HG02759 (cell line): ENCODE results near the gene CELF4.

ENCODE experiments used
- ATAC-seq: cut with Tn5 transposase; IDR thresholded peaks from one replicate; pipeline ENCODE4 v1.9.1; 2021; ENCODE audit warnings: mild to moderate bottlenecking, moderate library complexity; ENCODE audit not compliant: unreplicated experiment

The CELF4 gene

GRCh38 chr18:37422596-37422995 lies 143.0 kb downstream of the CELF4 start:
- no peak for ATAC-seq

GRCh38 chr18:37422116-37422515 lies 143.5 kb downstream of the CELF4 start:
- ATAC-seq, result no peak

DNA sequence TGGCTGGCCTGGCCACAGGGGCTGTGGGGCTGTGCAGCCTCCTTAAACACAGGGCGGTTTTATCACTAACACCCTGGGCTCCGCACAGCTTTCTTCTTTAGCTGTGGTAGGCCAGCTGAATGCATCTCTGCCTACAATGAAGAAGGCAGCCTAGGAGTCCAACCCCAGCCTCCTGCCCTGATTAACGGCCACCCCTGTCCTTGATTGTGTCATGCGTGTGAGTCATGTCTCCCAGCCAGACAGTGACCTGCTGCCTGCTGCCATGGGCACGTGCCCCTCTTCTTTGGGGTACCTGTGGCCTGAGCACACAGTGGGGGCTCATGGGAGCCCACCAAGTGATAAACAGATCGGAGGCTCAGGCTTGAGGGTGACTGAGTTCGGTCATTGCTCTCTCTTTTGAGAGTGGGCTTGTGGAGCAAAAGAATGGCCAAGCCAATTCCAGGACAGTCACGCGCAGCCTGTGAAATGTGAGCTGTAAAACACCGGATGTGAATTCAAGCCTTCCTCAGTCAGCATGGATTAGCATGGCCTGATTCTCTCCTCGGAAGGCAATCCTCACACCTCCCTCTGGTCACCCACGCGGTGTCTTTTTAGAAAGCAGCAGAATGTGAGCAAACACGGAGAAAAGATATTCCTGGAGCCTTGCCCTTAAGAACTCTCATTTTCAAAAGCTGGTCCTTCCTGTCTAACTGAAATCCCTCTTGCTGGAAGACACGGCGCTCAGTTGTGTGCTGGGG lies 144.1 kb downstream of the CELF4 start:
- no peak for ATAC-seq

- ATAC-seq, result no peak
Measured at GRCh38 chr18:37420315-37420880, 145.2 kb downstream of the CELF4 start.

DNA sequence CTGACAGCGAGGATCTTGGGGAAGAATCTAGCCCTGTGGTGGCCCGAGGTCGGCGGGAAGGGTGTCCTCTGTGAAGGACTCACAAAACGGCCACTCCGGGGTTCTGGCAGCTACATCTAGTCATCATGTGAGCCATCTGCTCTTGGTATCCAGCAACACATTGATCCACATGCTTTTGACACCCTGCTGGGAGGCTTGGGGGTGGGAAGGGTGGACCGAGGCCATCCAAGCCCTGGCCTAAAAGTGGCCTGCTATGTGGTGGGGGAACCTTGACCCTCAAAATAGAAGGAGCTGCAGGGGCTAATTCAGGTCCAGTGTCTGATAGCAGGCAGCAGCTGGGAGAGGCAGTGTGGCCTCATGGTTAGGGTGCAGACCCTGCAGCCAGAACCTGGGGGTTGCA lies 145.7 kb downstream of the CELF4 start:
- no peak for ATAC-seq

- no peak for ATAC-seq
Measured at GRCh38 chr18:37419315-37419714, 146.3 kb downstream of the CELF4 start.

DNA sequence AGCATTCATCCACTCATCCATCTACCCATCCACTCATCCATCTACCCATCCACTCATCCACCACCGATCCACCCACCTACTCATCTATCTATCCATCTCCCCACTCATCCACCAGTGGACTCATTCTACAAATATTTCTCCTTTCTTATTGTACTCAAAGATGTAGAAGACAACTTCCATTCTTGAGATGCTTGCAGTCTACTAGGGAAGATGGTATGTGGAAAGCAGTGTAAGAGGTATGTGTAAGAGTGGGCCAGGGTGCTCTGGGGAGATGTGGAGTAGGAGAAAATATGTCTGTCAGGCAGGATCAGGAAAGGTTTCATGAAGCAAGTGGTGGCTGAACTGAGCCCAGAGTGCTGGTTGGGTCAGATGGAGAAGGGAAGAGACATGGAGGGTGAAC lies 150.8 kb downstream of the CELF4 start:
- no peak for ATAC-seq

- ATAC-seq, result no peak
Measured at GRCh38 chr18:37412829-37413228, 152.8 kb downstream of the CELF4 start.

DNA sequence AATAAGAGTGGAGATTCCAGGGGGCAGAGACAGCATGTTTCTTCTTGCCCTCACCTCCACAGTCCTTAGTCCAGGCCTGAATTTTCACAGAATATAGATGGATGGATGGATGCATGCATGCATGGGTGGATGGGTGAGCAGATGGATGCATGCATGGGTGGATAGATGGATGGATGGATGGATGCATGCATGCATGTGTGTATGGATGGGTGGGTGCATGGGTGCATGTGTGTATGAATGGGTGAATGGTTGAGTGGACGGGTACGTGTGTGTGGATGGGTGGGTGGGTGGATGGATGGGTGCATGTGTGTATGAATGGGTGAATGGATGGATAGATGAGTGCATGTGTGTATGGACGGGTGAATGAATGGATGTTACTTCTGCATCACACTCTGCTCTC lies 153.3 kb downstream of the CELF4 start:
- no peak for ATAC-seq

GRCh38 chr18:37409878-37410277 lies 155.7 kb downstream of the CELF4 start:
- no peak for ATAC-seq

DNA sequence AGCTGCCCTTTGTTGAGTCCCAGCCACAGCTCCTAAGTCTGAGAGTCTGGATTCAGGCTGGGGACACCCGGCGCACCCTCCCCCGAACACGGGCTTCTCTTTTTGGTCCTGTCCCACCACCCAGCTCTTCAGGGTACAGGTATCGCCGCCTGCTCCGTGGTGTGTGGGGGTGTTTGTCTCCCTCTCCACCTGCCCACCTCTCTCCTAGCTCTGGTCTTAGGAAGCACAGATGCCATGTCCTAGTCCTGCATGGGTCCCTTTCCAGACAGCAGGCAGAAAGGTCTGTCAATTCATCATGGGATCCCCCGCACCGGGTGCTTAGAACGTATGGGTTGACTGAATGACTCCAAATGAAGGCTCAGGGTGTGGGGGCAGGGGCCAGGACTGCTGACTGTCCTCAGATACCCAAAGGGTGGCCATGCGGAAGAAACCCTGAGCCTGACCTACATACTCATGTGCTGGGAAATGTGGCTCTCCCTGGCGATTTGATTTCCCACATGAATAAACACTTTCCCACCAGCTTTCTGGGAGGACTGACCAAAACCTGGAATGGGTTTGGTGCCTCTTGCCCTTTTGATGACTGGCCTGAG lies 156.8 kb downstream of the CELF4 start:
- ATAC-seq, result no peak

DNA sequence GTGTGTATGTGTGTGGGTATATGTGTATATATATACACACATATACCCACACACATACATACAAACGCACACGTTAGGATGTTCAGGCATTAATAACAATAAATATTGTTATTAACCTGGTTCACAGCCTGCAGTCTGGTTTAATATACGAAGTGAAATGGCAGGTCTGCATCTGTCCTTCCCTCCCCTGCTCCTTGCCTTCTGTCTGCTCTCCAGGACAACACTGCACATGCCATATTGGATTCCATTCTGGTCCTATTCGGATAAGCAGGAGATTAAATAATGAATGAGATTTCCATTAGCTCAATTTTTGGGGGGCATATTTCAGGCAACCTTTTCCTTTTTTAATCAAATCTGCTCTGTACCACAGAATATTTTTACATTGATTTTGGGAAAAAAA lies 158.0 kb downstream of the CELF4 start:
- ATAC-seq, result no peak

DNA sequence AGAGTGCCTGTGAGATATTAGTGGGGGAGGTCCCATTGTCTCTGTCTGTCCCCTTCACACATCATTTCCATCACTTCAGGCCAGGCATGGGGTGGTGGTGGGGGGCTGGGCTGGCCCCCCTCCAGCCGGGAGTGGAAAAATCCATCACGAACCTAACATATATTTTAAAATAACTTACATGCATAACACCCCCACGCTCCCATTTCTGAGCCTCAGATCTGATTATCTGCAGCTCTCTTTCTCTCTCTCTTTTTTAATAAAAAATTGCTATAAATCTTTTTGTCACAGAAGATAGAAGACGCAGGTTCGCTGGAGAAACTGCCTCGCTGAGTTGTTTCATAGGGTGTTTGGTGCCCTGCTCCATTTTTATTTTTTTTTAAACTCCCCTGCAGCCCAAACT lies 159.8 kb downstream of the CELF4 start:
- ATAC-seq, result no peak

- ATAC-seq, result no peak
Measured at GRCh38 chr18:37405229-37405628, 160.4 kb downstream of the CELF4 start.

- no peak for ATAC-seq
Measured at GRCh38 chr18:37403788-37404187, 161.8 kb downstream of the CELF4 start.

GRCh38 chr18:37403100-37403781 lies 162.4 kb downstream of the CELF4 start:
- no peak for ATAC-seq

DNA sequence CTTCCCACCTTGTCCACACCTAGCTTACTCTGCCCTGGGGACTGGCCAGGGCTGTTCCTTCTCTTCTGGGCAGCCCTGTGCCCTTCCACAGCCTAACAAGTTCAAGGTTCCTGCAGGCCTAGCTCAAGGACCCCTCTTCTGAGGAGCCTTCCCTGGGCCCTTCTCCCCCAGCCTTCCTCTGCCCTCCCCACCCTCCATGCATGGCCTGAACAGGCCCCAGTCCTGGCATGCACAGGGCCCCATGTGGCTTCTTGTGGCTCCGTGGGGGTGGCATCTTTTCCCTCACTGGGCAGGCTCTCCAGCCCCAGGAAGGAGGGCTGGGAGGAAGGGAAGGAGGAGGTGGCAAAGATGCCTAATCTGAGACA lies 162.9 kb downstream of the CELF4 start:
- ATAC-seq, result no peak

GRCh38 chr18:37400802-37401201 lies 164.8 kb downstream of the CELF4 start:
- ATAC-seq, result no peak

DNA sequence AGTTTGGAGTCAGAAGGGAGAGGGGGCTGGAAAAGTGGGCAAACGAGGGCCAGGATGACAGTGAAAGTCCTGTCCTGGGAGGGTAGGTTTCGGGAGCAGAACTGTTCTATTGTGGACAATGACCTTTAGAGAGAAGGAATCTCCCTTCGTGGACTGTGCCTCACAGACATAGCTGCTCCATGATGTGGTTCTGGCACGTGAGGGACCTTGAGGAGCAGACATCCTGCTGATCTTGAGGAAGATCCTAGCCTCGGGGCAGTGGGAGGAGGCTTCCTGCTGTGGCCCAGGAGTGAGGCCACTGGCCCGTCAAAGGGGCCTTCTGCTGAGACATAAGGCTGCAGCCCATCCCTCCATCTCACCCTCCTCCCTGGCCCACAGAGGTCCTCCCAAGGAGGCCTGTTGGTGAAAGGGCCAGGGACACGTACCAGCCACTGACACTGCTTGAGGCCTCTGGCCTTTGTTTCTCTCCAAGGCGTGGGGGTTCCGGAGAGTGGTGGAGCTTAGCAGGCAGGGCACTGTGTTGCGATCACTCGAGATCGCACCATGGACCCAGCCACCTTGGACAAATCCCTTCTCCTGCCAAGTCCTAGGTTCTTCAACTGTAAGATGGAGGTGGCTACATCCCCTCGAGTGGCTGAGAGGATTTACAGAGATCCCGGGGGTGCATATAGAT lies 167.2 kb downstream of the CELF4 start:
- ATAC-seq, result no peak

DNA sequence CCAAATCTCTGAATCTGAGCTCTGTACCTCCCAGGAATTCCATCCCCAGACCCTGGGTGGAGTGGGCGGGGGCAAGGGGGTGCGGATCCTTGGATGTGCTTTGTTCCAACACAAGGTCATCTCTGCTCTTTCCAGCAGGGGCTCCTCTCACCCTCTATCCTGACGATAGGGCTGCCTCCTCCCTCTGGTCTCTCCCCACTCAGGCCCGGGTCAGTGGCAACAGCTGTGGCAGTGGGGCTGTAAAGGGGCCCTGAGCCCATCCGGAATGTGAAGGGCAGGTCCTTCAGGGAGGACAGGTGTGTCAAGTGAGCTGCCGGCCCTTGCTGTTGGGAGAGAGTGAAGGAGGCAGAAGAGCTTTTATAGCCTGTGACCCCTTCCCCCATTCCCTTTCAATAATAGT lies 167.8 kb downstream of the CELF4 start:
- no peak for ATAC-seq

GRCh38 chr18:37396971-37397720 lies 168.5 kb downstream of the CELF4 start:
- ATAC-seq, result no peak
